DOHH2 (cell line): ENCODE data around the gene SH2D6.

Experiments
- CTCF ChIP-seq: fragments of 200-600 bp; sonication (generic); IDR thresholded peaks from one replicate; pipeline ENCODE4 v1.5.1; 2014; ENCODE audit warnings: antibody characterized with exemption, mild to moderate bottlenecking, low read depth, low read length; ENCODE audit not compliant: poor library complexity, severe bottlenecking
- EZH2phosphoT487 ChIP-seq: fragments of 200-600 bp; sonication (generic); IDR thresholded peaks from 2 replicates; pipeline ENCODE4 v1.6.1; 2017; ENCODE audit warnings: borderline replicate concordance, mild to moderate bottlenecking, antibody characterized with exemption, low read length, moderate library complexity, mixed read lengths

DNA sequence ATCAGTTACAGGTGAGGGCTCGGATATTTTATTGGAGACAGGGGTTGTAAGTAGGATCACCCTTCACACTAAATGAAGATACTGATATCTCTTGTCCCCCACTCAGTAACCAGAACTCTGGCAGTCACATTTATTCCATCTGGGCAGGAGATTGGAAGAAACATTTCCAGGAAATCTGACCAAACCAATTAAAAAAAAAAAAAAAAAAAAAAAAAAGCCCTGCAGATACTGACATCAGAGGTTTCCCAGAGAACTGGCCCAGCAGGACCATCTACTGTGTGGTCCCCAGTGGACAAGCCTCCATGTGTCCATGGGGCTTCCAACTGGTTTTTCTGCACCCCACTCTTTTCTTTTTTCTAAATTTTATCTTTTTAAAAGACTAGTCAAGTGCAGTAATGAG is 41.3 kb downstream of the SH2D6 start:
- no peak for TF ChIP-seq CTCF
- TF ChIP-seq EZH2phosphoT487, result no peak
